K562 (cell line): ENCODE data around the gene LPCAT1. TPM values are rescaled to one million over a fixed set of nuclear protein-coding genes. Genes with fewer than 3 reads are reported as not detected.

Experiments used
- ATAC-seq: fragments of 200-7000 bp; cut with Tn5 transposase; 3 replicates; pipeline ENCODE4 v1.9.1; 2020; ENCODE audit warnings: moderate library complexity
- BruUV-seq: library from RNA; stranded (reverse); fragments of 400-500 nt; replicated peaks from 2 replicates; lab custom pipeline; 2021; lab: Mats Ljungman, UMichigan
- CTCF ChIA-PET: fragments of 300-600 bp; formaldehyde crosslinking; extraction: SDS; loops from one replicate; lab custom pipeline; 2021; ENCODE audit warnings: low intra/inter-chr PET ratio; lab: Yijun Ruan, JAX
- POLR2A ChIA-PET: fragments of 300-600, 350-650 bp; sonication (Branson Sonifier 250); formaldehyde crosslinking; extraction: SDS; loops from one replicate; lab custom pipeline; 2021; ENCODE audit warnings: antibody characterized with exemption, inconsistent platforms; lab: Yijun Ruan, JAX
- DNase-seq, 4 experiments: peaks; one replicate each; pipeline versions ENCODE4 v3.0.0 to v3.0.0-alpha.2; 2011 to 2018; ENCODE audit warnings: low spot score in 3 of 4, mixed read lengths in 3 of 4; ENCODE audit errors: extremely low read depth in 1 of 4
- FAIRE-seq: peaks from 2 replicates; lab custom pipeline; 2011; peaks lifted over from hg19 to GRCh38; lab: Jason Lieb, UNC
- H2AFZ ChIP-seq: 2 replicates; pipeline ENCODE4 v1.6.0; 2011; ENCODE audit warnings: low read depth, low read length, control low read depth, inconsistent platforms
- H3K27ac ChIP-seq: fragments of 200-600 bp; 3 replicates; pipeline ENCODE4 v1.8.0; 2011; ENCODE audit warnings: low read depth, mild to moderate bottlenecking, control low read depth, inconsistent platforms, low read length, moderate library complexity, mixed read lengths; ENCODE audit errors: extremely low read depth
- H3K27me3 ChIP-seq, 2 experiments: fragments of 300-600 bp in 1 of 2; 2 replicates in 1 of 2; 3 replicates in 1 of 2; pipeline versions ENCODE4 v1.6.0 to v1.8.0; 2011; ENCODE audit warnings: inconsistent platforms in 2 of 2, low read length in 2 of 2, mild to moderate bottlenecking in 1 of 2, mixed read lengths in 1 of 2, moderate library complexity in 1 of 2; ENCODE audit not compliant: control insufficient read depth in 2 of 2, insufficient read depth in 2 of 2
- H3K36me3 ChIP-seq: fragments of 300-600 bp; 3 replicates; pipeline ENCODE4 v1.8.0; 2011; ENCODE audit warnings: mild to moderate bottlenecking, low read length, inconsistent platforms; ENCODE audit not compliant: control insufficient read depth, insufficient read depth
- H3K4me1 ChIP-seq, 2 experiments: fragments of 200-600 bp in 1 of 2; replicated peaks in 1 of 2; 2 replicates in 1 of 2; 3 replicates in 1 of 2; pipeline versions ENCODE4 v1.5.1 to v1.8.0; 2011; ENCODE audit warnings: inconsistent platforms in 2 of 2, low read length in 2 of 2, mild to moderate bottlenecking in 1 of 2, mixed read lengths in 1 of 2, moderate library complexity in 1 of 2; ENCODE audit not compliant: control insufficient read depth in 2 of 2, insufficient read depth in 2 of 2
- H3K4me2 ChIP-seq: 2 replicates; pipeline ENCODE4 v1.6.1; 2011; ENCODE audit warnings: low read length, control low read depth, inconsistent platforms, mixed read lengths; ENCODE audit not compliant: insufficient read depth
- H3K4me3 ChIP-seq: fragments of 200-600 bp; sonication (generic), shearing (Covaris generic); 2 replicates; pipeline ENCODE4 v1.5.1; 2016; ENCODE audit warnings: control low read depth, inconsistent platforms
- H3K79me2 ChIP-seq: fragments of 200-600 bp; 3 replicates; pipeline ENCODE4 v1.8.0; 2011; ENCODE audit warnings: low read length, inconsistent platforms; ENCODE audit not compliant: control insufficient read depth, insufficient read depth
- H3K9ac ChIP-seq, 2 experiments: 2 replicates each; pipeline versions ENCODE4 v1.6.0 to v1.6.1; 2011; ENCODE audit warnings: low read depth in 2 of 2, low read length in 2 of 2, control low read depth in 1 of 2, inconsistent platforms in 1 of 2, mild to moderate bottlenecking in 1 of 2, mixed read lengths in 1 of 2; ENCODE audit not compliant: insufficient read depth in 1 of 2
- H3K9me1 ChIP-seq: one replicate; pipeline ENCODE4 v1.6.0; 2011; ENCODE audit warnings: inconsistent platforms, mild to moderate bottlenecking, low read length, moderate library complexity; ENCODE audit not compliant: control insufficient read depth, insufficient read depth
- H3K9me3 ChIP-seq: replicated peaks from 2 replicates; pipeline ENCODE4 v1.5.1; 2011; ENCODE audit warnings: low read depth, low read length, inconsistent platforms; ENCODE audit not compliant: control insufficient read depth, insufficient read depth
- H4K20me1 ChIP-seq: replicated peaks from 2 replicates; pipeline ENCODE4 v1.6.1; 2011; ENCODE audit warnings: low read length, inconsistent platforms, mixed read lengths; ENCODE audit not compliant: control insufficient read depth, insufficient read depth
- CHD1 ChIP-seq: fragments of 200-600 bp; sonication (generic); IDR thresholded peaks from one replicate; pipeline ENCODE4 v1.6.1; 2012; ENCODE audit warnings: mild to moderate bottlenecking, moderate library complexity, low read length, inconsistent platforms
- DNMT1 ChIP-seq: fragments of 450-650 bp; IDR thresholded peaks from 2 replicates; pipeline ENCODE4 v1.6.1; 2016; ENCODE audit warnings: antibody characterized with exemption, mild to moderate bottlenecking
- ESRRA ChIP-seq: fragments of 450-650 bp; IDR thresholded peaks from 2 replicates; pipeline ENCODE4 v1.6.1; 2014; ENCODE audit warnings: low read depth, mild to moderate bottlenecking, moderate library complexity, borderline replicate concordance
- HLTF ChIP-seq: fragments of 450-650 bp; IDR thresholded peaks from 2 replicates; pipeline ENCODE4 v1.6.1; 2016
- KLF10 ChIP-seq: fragments of 250-450 bp; sonication (Bioruptor Pico); IDR thresholded peaks from 2 replicates; pipeline ENCODE4 v1.6.1; 2021; ENCODE audit warnings: matching md5 sums
- MIER1 ChIP-seq: fragments of 450-650 bp; IDR thresholded peaks from 2 replicates; pipeline ENCODE4 v1.6.1; 2016; ENCODE audit warnings: antibody characterized with exemption, mild to moderate bottlenecking, low read depth
- PBX2 ChIP-seq, 2 experiments: IDR thresholded peaks in 1 of 2; conservative IDR thresholded peaks in 1 of 2; 2 replicates each; pipeline ENCODE4 v1.6.1; 2016; ENCODE audit warnings: low read depth in 2 of 2, mild to moderate bottlenecking in 1 of 2, missing compliant biosample characterization in 1 of 2, missing genetic modification characterization in 1 of 2, moderate library complexity in 1 of 2
- PRMT5 ChIP-seq: sonication (generic); formaldehyde crosslinking; IDR thresholded peaks from 2 replicates; pipeline ENCODE4 v1.5.0; 2020; ENCODE audit warnings: missing genetic modification reagents
- ZBED1 ChIP-seq: IDR thresholded peaks from 2 replicates; pipeline ENCODE4 v1.6.1; 2014
- ZC3H11A ChIP-seq: IDR thresholded peaks from 2 replicates; pipeline ENCODE4 v1.6.1; 2012; ENCODE audit warnings: low read depth, low read length, improper control_type of control experiment
- ZNF324 ChIP-seq: fragments of 250-450 bp; sonication (Bioruptor Pico); IDR thresholded peaks from 2 replicates; pipeline ENCODE4 v1.4.0; 2020; ENCODE audit warnings: mild to moderate bottlenecking
- ZNF639 ChIP-seq, 2 experiments: fragments of 200-800 bp in 1 of 2; sonication (Bioruptor generic) in 1 of 2; sonication (generic) in 1 of 2; formaldehyde crosslinking in 1 of 2; IDR thresholded peaks in 1 of 2; conservative IDR thresholded peaks in 1 of 2; 2 replicates each; pipeline versions ENCODE4 v1.5.0 to v1.6.1; 2016 to 2020; ENCODE audit warnings: missing compliant biosample characterization in 1 of 2, missing genetic modification characterization in 1 of 2, missing genetic modification reagents in 1 of 2
- WGBS: fragments of 100-300 bp; shearing (Covaris generic); methylation state at CpG from one replicate; pipeline ENCODE4 v1.1.6; 2016; ENCODE audit warnings: low coverage, mixed read lengths; ENCODE audit not compliant: insufficient coverage; ENCODE audit errors: missing lambda C conversion rate; 5-methylcytosine and 5-hydroxymethylcytosine counted together
- in situ Hi-C: fragments of 300-500 bp; cut with MboI; formaldehyde crosslinking; loops from 4 replicates; pipeline ENCODE4 v1.15.0; 2018; ENCODE audit warnings: inconsistent platforms, mixed read lengths
- intact Hi-C: fragments of 100-400 bp; cut with micrococcal nuclease; formaldehyde crosslinking; loops from 2 replicates; pipeline ENCODE4 v1.14.2; 2022
- polyA plus RNA-seq, 8 experiments: library from polyadenylated mRNA; depleted of rRNA in 4 of 8; stranded (reverse) in 5 of 8; unstranded in 3 of 8; fragments of >200 nt; fragmentation: Nextera tagmentation in 2 of 8; fragmentation: Illumina TruSeq in 1 of 8; extraction: Ambion mirVana in 2 of 8; extraction: Trizol in 1 of 8; gene quantifications; 2 replicates each; pipeline versions ENCODE4 v1.2.1 to v1.2.3, GENCODE V29; 2011 to 2014; ENCODE audit warnings: inconsistent platforms in 1 of 8, missing spikeins in 1 of 8
- total RNA-seq, 7 experiments: library from RNA; depleted of rRNA in 6 of 7; stranded (reverse); fragments of >200 nt in 6 of 7; fragmentation: Illumina TruSeq in 2 of 7; extraction: Trizol in 2 of 7; gene quantifications; 2 replicates each; pipeline versions ENCODE4 v1.2.1 to v1.2.3, GENCODE V29; 2011 to 2021; ENCODE audit warnings: low replicate concordance in 1 of 7
- TF ChIP-seq, protein P1 (sequence below): sonication (generic); formaldehyde crosslinking; IDR thresholded peaks from 2 replicates; pipeline ENCODE4 v1.4.0; 2020; ENCODE audit warnings: mild to moderate bottlenecking, missing genetic modification reagents
- TF ChIP-seq, protein P2 (sequence below): fragments of 200-800 bp; sonication (Bioruptor generic); IDR thresholded peaks from 2 replicates; pipeline ENCODE4 v1.6.1; 2017; ENCODE audit warnings: missing genetic modification characterization, missing compliant biosample characterization

LPCAT1 gene
- total and polyA plus RNA-seq, 9 of the 15 experiments (the other 6 are each of a cell fraction or from before 2014, with no cell fraction given) = 0.14 to 18.4 (median 13.9) TPM

GRCh38 chr5:1470762-1471211 is 53.0 kb downstream of the LPCAT1 start:
- ATAC-seq (no peak), DNase-seq (no peak), FAIRE-seq (no peak)
- Histone ChIP-seq H3K9ac (no peak overlapping the region; a peak in 1 of 4 replicates), H3K4me1 (peaks cover 0 to 15% of the 10 kb centered on the region in 2 experiments; a peak in 1 of 5 replicates), H3K9me1 (no peaks in the 10 kb centered on the region), H3K36me3 (no peaks in the 10 kb centered on the region; the same call in 2 of the 3 replicates), H3K4me3 (no peak overlapping the region), H3K27ac (no peak overlapping the region), H3K27me3 (no peaks in the 10 kb centered on the region), H2AFZ (no peak overlapping the region), H4K20me1 (no peaks in the 10 kb centered on the region; the same call in 1 of the 2 replicates), H3K9me3 (peaks cover 1% of the 10 kb centered on the region; the same call in 1 of the 2 replicates), H3K79me2 (no peaks in the 10 kb centered on the region), H3K4me2 (no peak overlapping the region)
- CTCF ChIA-PET = no interaction called here
- POLR2A ChIA-PET = no interaction called here
- no TSS peak for BruUV-seq
- TF ChIP-seq KLF10 (no peak), PBX2 (CRISPR knock-in tag; IDR thresholded peaks at IDR 0.05; ENCODE audit: low read depth) (no peak), PBX2 (tag; conservative IDR thresholded peaks at IDR 0.05; ENCODE audit: low read depth) (no peak), MIER1 (no peak), ZNF324 (no peak), DNMT1 (no peak), ZBED1 (no peak), PRMT5 (CRISPR knock-in tag) (no peak), HLTF (no peak), ESRRA (no peak), ZNF639 (CRISPR knock-in tag; conservative IDR thresholded peaks at IDR 0.05 in 1 of 2, IDR thresholded peaks at IDR 0.05 in 1 of 2) (no peak), ZC3H11A (no peak), CHD1 (no peak)
- TF ChIP-seq, protein P1, sequence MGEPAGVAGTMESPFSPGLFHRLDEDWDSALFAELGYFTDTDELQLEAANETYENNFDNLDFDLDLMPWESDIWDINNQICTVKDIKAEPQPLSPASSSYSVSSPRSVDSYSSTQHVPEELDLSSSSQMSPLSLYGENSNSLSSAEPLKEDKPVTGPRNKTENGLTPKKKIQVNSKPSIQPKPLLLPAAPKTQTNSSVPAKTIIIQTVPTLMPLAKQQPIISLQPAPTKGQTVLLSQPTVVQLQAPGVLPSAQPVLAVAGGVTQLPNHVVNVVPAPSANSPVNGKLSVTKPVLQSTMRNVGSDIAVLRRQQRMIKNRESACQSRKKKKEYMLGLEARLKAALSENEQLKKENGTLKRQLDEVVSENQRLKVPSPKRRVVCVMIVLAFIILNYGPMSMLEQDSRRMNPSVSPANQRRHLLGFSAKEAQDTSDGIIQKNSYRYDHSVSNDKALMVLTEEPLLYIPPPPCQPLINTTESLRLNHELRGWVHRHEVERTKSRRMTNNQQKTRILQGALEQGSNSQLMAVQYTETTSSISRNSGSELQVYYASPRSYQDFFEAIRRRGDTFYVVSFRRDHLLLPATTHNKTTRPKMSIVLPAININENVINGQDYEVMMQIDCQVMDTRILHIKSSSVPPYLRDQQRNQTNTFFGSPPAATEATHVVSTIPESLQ = no peak
- TF ChIP-seq, protein P2, sequence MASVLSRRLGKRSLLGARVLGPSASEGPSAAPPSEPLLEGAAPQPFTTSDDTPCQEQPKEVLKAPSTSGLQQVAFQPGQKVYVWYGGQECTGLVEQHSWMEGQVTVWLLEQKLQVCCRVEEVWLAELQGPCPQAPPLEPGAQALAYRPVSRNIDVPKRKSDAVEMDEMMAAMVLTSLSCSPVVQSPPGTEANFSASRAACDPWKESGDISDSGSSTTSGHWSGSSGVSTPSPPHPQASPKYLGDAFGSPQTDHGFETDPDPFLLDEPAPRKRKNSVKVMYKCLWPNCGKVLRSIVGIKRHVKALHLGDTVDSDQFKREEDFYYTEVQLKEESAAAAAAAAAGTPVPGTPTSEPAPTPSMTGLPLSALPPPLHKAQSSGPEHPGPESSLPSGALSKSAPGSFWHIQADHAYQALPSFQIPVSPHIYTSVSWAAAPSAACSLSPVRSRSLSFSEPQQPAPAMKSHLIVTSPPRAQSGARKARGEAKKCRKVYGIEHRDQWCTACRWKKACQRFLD (CRISPR knock-in tag) = no peak
- intact Hi-C loops = no loop called here
- in situ Hi-C loops = no loop called here
- 37% methylated on average over 18 of the region's 18 CpGs for WGBS
